IgD-negative memory B cell (primary cell): ENCODE data around the gene PLEKHS1. TPM values are rescaled to one million over a fixed set of nuclear protein-coding genes. Genes with fewer than 3 reads are reported as not detected.

Experiments used
- H3K27ac Mint-ChIP-seq, 3 donors: one replicate each; pipeline ENCODE4 v1.8.0; 2020 to 2022; ENCODE audit warnings: mild to moderate bottlenecking in 3 of 3, mixed read lengths in 3 of 3, moderate library complexity in 1 of 3
- H3K27me3 Mint-ChIP-seq: one replicate; pipeline ENCODE4 v1.8.0; 2021; ENCODE audit warnings: mixed read lengths
- H3K36me3 Mint-ChIP-seq: one replicate; pipeline ENCODE4 v1.8.0; 2020; ENCODE audit warnings: mild to moderate bottlenecking, mixed read lengths
- H3K4me1 Mint-ChIP-seq, 3 donors: one replicate each; pipeline ENCODE4 v1.8.0; 2020 to 2022; ENCODE audit warnings: mixed read lengths in 3 of 3, mild to moderate bottlenecking in 1 of 3
- H3K4me3 Mint-ChIP-seq, 4 donors: one replicate each; pipeline ENCODE4 v1.8.0; 2020 to 2022; ENCODE audit warnings: mild to moderate bottlenecking in 4 of 4, mixed read lengths in 4 of 4, moderate library complexity in 3 of 4
- H3K9me3 Mint-ChIP-seq, 3 donors: one replicate each; pipeline ENCODE4 v1.8.0; 2020 to 2021; ENCODE audit warnings: mixed read lengths in 3 of 3, mild to moderate bottlenecking in 1 of 3
- polyA plus RNA-seq: library from polyadenylated mRNA; unstranded; fragments of 300-500 nt; fragmentation: Illumina TruSeq; gene quantifications from one replicate; pipeline ENCODE4 v1.2.3, GENCODE V29; 2021

The PLEKHS1 gene
- not detected for polyA plus RNA-seq

DNA sequence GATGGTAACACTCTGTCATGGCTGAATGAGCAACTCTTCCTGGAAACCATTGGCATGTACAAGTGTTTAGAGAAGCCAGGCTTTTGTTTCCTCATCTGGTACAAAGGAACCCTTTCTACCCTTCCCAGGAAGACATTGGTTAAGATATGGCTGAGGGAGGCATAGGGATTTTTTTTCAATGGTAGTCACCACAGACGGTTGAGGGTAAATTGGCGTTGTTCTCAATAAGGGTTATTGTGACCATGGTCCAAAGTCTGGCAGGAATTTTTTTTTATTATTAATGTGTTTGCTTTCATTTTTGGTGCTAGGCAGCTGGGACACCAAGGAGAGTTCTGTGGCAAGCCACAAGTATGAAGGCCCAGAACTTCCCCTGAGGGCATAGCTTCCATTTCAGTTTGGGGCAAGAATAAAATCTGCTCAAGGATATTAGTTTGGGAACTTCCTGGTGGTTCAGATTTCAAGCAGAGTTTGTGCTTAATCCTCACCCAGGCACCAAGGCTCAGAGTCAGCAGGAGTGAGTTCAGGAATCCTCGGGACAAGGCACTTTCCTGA, at the start of gene PLEKHS1:
Gene PLEKHS1, plus strand, starts transcription at position 502 of the 552 bp plus-strand sequence. CDS start 3,596 bp downstream, outside the sequence.
- Mint-ChIP-seq H3K4me3 (no peak within 1 kb of the TSS), H3K27me3 (peaks cover 7% of the 10 kb centered on the region), H3K9me3 (no peaks in the 10 kb centered on the region), H3K4me1 (no peaks in the 10 kb centered on the region), H3K27ac (no peak within 1 kb of the TSS), H3K36me3 (no peaks in the 10 kb centered on the region)

DNA sequence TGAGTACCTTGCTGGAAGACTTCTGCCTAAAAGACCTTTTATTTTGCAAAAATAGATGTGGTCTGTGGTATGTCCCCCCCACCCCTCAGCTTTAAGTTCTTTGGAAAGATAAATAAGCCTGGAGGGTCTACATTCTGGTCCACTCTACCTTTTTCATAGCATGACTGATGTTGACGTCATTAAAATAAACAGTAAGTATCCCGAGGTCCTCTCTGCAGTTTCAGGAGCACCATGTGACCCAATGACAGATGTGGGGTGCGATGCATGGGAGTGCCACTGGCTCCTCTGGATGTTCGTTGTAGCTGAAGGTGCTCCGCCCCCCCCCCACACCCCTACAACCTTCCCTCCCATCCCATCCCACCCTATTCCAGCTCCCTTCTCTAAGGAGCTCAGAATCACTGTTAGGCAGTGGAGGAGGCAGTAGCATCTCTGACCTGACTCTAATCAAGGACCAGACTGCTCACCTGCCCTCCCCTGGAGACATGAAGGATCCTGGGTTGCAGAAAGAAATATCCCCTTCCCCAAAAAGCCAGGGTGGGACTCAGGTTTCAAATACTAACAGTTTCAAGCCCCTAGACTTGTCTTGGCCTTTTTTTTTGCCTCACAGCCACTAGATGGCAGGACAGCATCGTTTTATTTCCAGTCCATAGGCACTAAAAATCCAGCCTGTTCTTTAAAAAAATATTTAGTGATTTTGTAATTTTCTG, 46.7 kb upstream of the PLEKHS1 start:
- no peak overlapping the region for H3K27ac Mint-ChIP-seq
- peaks cover 8% of the 10 kb centered on the region for H3K36me3 Mint-ChIP-seq
- H3K9me3 Mint-ChIP-seq, result no peaks in the 10 kb centered on the region
- H3K27me3 Mint-ChIP-seq, result no peaks in the 10 kb centered on the region
- no peak overlapping the region for H3K4me3 Mint-ChIP-seq
- H3K4me1 Mint-ChIP-seq, result peaks cover 0 to 6% (median 4%) of the 10 kb centered on the region in 3 donors

DNA sequence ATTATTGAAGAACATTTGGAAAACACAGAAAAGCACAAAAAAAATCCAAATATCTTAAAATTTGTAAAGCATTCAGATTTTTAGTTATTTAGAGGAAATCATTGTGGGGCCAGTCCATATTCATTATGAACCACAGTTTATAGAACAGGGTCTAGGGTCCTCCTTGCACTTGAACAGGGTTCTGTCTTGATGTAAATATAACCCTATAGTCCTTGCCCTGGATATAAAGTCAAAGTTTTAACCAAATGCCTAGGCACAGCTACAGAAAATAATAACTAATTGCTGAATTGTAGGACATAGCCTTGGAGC, 46.2 kb upstream of the PLEKHS1 start:
- peaks cover 0 to 8% (median 4%) of the 10 kb centered on the region in 3 donors for H3K4me1 Mint-ChIP-seq
- H3K4me3 Mint-ChIP-seq, result no peak overlapping the region
- peaks cover 8% of the 10 kb centered on the region for H3K36me3 Mint-ChIP-seq
- no peaks in the 10 kb centered on the region for H3K27me3 Mint-ChIP-seq
- no peak overlapping the region for H3K27ac Mint-ChIP-seq
- no peaks in the 10 kb centered on the region for H3K9me3 Mint-ChIP-seq

DNA sequence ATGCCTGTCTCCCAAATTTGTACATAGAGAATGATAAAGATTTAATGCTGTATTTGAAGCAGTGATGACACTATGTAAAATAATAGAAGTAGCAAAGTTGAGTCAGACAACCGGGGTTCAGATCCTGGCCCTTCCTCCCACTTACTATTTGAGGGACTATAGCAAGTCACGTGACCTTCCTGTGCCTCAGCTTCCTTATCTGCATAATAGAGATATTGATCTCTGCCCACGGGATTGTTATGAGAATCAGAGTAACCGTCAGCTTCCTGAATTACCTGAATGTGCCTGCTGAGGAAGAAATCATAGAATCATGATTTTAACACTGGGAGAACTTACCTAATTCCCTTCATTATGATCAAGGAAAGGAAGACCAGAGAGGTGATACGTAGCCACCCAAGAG, 44.9 kb upstream of the PLEKHS1 start:
- no peak overlapping the region for H3K4me3 Mint-ChIP-seq
- no peak overlapping the region for H3K27ac Mint-ChIP-seq

DNA sequence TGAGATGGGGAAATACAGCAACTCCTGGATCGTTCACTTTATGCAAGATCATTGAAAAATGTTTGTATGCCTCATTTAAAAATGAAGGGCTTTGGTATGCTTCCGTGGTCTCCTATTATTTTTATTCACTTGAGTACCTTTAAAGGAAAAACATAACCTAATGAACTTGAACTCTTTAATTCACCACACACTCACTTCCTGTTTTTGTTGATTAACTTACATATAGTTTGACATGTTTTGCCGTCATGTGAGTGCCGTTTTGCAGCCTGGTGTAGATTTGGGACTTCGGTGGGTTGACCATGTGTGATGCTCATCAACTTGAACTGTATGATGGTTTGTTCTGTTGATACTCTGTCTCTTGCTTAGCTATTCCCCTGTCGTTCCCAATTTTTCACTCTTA, 42.8 kb upstream of the PLEKHS1 start:
- Mint-ChIP-seq H3K4me1 (peaks cover 0 to 11% (median 4%) of the 10 kb centered on the region in 3 donors), H3K9me3 (peaks cover 0 to 2% (median 0%) of the 10 kb centered on the region in 3 donors), H3K36me3 (peaks cover 5% of the 10 kb centered on the region), H3K27me3 (no peaks in the 10 kb centered on the region), H3K4me3 (no peak overlapping the region), H3K27ac (peak overlapping the region in 1 of 3 donors; percentile 11)

More for the DNA sequence above, 44.9 kb upstream of the PLEKHS1 start:
- Mint-ChIP-seq H3K27me3 (no peaks in the 10 kb centered on the region), H3K9me3 (no peaks in the 10 kb centered on the region), H3K36me3 (peaks cover 5% of the 10 kb centered on the region), H3K4me1 (peaks cover 0 to 8% (median 4%) of the 10 kb centered on the region in 3 donors)

DNA sequence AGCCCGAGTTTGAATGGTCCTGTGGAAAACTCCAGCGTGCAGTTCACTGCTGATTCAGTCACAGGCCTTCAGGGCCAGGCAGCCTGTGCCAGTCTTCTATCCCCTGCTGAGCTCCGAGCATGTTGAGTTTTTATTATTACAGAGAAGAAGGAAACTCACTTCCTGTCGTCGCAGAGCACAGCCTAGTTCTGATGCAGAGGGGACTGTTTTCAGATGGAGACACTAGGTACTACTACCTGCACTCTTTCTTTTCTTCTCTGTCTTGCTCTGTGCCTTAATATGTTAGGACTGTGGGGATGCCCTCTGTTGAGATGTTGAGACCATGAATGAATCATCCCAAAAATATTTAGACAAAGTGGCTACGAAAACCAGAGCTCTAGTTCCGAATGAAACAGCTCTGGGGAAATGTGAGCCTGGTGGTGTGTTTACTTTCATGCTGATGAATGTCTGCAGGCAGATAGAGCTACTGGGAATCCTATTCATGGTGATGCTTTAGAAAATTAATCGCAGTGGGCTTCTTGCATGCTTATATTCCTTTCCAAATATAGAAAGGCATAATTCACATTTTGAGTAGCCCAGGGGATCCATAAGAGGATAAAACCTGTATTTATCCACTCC, 42.2 kb upstream of the PLEKHS1 start:
- H3K36me3 Mint-ChIP-seq, result peaks cover 8% of the 10 kb centered on the region
- peaks cover 0 to 11% (median 4%) of the 10 kb centered on the region in 3 donors for H3K4me1 Mint-ChIP-seq
- peaks cover 0 to 2% (median 0%) of the 10 kb centered on the region in 3 donors for H3K9me3 Mint-ChIP-seq
- H3K27me3 Mint-ChIP-seq, result no peaks in the 10 kb centered on the region
- H3K27ac Mint-ChIP-seq, result peak overlapping the region in 1 of 3 donors; percentile 11
- no peak overlapping the region for H3K4me3 Mint-ChIP-seq

DNA sequence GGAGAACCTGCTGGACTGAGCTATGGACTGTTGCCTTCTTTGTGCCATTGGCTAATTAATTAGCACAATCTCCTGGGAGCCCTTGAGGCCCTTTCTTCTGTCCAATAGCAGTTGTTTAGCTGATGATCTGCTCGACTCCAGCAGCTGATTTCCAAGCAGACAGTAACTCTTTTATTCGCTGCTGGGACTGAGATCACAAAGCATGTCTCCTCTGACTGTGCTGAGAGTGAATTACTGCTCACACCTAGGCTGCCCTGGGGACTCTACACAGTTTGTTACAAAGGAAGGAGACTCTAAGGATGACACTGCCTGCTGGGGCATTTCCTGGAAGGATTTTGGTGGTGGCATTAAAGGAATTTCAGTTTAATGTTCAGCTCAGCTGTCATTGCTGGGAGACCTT, 40.3 kb upstream of the PLEKHS1 start:
- peaks cover 15% of the 10 kb centered on the region for H3K36me3 Mint-ChIP-seq

DNA sequence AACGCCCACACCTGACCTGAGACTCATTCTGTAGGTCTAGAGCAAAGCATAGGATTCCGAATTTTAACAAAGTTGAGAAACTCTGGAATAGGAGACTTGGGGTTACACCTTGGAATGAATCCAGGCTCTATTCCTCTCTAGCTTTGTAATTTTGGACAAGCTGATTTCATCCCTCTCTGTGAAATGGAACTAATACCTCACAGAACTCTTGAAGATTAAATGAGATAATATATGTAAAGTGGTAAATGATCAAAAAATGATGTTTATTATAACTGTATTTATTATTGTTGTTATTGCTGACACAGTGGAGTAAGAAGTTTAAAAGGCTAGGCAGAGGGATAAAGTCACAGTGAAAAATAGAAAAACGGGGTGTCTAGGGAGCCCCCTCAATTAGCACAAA, 39.5 kb upstream of the PLEKHS1 start:
- peaks cover 19% of the 10 kb centered on the region for H3K36me3 Mint-ChIP-seq

More for the DNA sequence above, 40.3 kb upstream of the PLEKHS1 start:
- H3K9me3 Mint-ChIP-seq, result peaks cover 0 to 2% (median 0%) of the 10 kb centered on the region in 3 donors
- no peaks in the 10 kb centered on the region for H3K27me3 Mint-ChIP-seq
- H3K27ac Mint-ChIP-seq, result no peak overlapping the region
- peaks cover 4 to 15% (median 9%) of the 10 kb centered on the region in 3 donors for H3K4me1 Mint-ChIP-seq
- no peak overlapping the region for H3K4me3 Mint-ChIP-seq

DNA sequence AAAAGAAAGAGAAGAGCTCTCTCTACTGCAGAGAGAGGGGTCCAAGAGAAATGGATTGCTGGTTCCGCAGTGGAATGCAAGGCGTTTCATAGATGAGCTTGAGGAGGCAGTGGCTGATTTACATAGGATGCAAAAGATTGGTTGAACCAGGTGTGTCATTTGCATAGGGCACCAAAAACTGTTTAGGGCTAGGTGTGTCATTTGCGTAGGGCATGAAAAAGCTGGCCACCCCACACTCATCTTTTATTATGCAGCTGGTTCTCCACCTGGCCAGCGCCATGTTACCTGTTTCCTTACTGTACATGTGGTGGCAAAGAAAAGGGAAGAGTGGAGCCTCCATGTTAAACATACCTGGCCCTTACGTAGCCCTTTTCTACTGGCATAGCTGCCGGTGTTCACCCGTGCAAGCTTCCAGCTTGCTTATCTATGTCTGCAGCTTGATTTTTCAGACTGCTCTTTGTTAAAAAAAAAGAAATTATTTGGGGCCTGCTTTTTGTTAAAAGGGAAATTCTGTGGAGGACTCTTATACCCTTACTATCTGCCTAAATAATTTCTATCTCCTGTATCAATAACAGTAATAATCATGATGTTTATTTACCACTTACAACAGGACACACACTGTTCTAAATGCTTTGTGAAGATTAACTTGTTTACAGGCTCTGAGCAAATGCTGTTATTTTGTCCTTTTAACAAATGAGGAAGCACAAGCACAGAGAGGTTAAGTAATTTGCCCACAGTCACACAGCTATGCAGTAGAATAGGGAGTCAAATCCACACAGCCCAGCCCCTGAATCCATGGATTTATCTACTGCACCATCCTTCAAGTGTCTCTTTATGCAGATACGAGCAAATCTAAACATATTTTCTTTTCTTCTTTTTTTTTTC, 38.5 kb upstream of the PLEKHS1 start:
- Mint-ChIP-seq H3K4me1 (peaks cover 10 to 15% (median 11%) of the 10 kb centered on the region in 3 donors), H3K27me3 (no peaks in the 10 kb centered on the region), H3K27ac (no peak overlapping the region), H3K9me3 (peaks cover 0 to 2% (median 0%) of the 10 kb centered on the region in 3 donors), H3K36me3 (peaks cover 21% of the 10 kb centered on the region), H3K4me3 (no peak overlapping the region)

More for the DNA sequence above, 39.5 kb upstream of the PLEKHS1 start:
- Mint-ChIP-seq H3K4me3 (no peak overlapping the region), H3K27ac (no peak overlapping the region), H3K27me3 (no peaks in the 10 kb centered on the region), H3K9me3 (peaks cover 0 to 2% (median 0%) of the 10 kb centered on the region in 3 donors), H3K4me1 (peaks cover 10 to 19% (median 13%) of the 10 kb centered on the region in 3 donors)

DNA sequence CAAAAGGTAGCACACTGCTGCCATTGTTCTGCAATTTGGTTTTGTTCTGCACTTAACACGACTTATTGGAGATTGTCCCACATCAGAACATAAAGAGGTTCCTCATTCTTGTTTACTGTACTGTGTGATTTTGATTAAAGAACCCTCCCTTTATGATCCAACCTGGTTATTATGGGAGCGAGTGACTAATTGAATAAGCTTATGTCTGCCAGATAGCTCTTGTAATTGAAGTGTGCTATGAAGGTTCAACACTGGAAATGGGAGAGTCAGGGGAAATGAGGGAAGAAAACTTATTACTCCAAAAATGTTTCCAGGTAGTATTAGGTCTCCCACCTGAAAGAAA, 37.9 kb upstream of the PLEKHS1 start:
- Mint-ChIP-seq H3K4me3 (no peak overlapping the region), H3K27ac (no peak overlapping the region), H3K27me3 (no peaks in the 10 kb centered on the region), H3K9me3 (peaks cover 0 to 2% (median 0%) of the 10 kb centered on the region in 3 donors), H3K4me1 (peaks cover 9 to 14% (median 13%) of the 10 kb centered on the region in 3 donors), H3K36me3 (peaks cover 25% of the 10 kb centered on the region)

DNA sequence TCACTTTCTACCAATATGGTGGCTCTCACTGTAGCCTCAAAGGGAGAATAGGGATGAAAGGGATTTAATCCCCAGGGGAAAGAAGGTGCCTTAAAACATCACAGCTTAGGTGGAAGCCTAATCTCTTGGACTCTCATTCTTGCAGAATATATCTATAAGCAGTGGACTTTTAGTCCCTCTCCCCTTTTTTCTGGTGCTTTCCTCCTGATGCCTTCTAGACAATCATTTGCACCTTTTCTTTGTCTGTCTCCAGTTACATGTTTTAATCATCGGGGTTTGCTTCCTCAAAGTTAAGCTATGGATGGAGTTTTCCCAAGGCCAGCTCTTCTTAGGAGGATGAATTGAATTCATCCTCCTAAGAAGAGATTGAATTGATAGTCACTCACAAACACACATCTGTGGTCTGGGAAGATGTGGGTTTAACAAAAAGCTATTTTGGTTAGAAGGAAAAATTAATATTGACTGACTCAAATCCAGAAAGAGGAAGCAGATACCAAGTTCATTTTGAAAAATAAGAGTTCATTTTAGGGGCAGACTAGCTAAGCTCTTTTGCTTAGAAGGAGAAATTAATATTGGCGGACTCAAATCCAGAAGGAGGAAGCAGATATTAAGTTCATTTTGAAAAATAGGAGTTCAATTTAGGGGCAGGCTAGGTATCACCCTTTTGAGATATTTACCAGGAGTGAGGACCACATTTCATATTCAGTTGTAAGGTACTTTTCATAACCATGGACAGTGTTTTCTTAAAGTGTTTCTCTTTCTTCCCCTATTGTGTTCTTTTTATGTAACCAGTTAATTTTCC, 35.2 kb upstream of the PLEKHS1 start:
- no peak overlapping the region for H3K27ac Mint-ChIP-seq
- no peaks in the 10 kb centered on the region for H3K27me3 Mint-ChIP-seq
- H3K36me3 Mint-ChIP-seq, result peaks cover 26% of the 10 kb centered on the region
- H3K4me3 Mint-ChIP-seq, result no peak overlapping the region
- H3K4me1 Mint-ChIP-seq, result peaks cover 9 to 13% (median 12%) of the 10 kb centered on the region in 3 donors
- H3K9me3 Mint-ChIP-seq, result peaks cover 0 to 2% (median 0%) of the 10 kb centered on the region in 3 donors

DNA sequence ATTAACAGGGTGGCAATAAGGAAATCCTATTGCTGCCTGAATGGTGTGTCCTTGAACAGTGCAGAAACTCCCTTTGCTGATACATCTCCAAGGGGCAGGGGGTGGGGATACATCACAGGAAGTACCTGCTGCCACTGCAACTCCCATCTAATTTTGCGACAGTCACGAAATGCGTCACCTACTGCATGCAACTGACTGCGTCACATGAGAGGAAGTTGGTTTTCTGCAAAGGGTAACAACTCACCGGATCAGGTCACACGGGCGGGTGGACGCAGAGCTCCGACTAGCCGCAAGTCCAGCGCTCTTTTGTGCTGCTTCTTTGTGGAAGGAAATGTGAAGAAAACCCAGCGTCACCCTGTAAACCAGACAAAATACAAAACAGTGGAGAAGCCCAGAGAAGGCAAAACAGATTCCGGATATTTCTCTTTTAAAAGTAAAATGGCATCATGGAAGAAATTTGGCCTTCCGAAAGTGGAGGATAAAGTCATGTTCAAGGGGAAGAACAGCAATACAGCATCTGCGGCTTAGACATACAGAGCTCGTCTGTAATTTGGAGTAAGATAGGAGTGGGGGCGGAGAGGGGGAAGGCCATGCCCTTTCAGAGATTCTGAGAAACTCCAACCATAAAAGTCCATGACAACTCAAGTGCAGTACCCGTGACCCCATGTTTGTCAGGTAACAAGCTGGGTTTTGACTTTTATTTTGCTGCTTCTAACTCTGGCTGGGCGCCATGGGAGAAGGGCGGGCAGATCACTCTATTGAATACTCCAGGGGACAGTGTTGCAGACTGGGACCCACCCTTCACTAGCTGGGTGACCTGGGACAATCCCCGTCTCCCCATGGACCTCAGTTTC, 32.3 kb upstream of the PLEKHS1 start:
- peaks cover 9 to 13% (median 9%) of the 10 kb centered on the region in 3 donors for H3K4me1 Mint-ChIP-seq
- H3K27ac Mint-ChIP-seq, result no peak overlapping the region
- H3K4me3 Mint-ChIP-seq, result peak overlapping the region in 1 of 4 donors; percentile 17
- H3K9me3 Mint-ChIP-seq, result no peaks in the 10 kb centered on the region
- H3K36me3 Mint-ChIP-seq, result peaks cover 27% of the 10 kb centered on the region
- H3K27me3 Mint-ChIP-seq, result no peaks in the 10 kb centered on the region

DNA sequence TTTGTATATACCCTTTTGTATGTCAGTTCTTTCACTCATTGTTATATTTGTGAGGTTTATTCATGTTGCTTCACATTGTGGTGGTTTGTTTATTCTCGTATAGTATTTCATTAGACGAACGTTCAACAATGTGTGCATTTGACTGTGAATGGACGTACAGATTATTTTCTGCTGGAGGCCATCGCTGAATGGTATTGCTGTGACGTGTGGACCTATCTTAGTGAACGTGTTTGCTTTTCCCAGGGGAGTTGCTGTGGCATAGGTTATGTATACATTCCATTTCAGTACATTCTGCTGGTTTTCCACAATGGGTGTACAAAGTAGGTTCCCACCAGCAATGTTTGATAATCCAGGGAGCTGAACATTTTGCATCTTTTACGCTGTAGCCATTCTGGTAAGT, 31.1 kb upstream of the PLEKHS1 start:
- no peak overlapping the region for H3K27ac Mint-ChIP-seq
- H3K4me3 Mint-ChIP-seq, result no peak overlapping the region
- no peaks in the 10 kb centered on the region for H3K9me3 Mint-ChIP-seq
- H3K36me3 Mint-ChIP-seq, result peaks cover 29% of the 10 kb centered on the region
- no peaks in the 10 kb centered on the region for H3K27me3 Mint-ChIP-seq
- H3K4me1 Mint-ChIP-seq, result peaks cover 9 to 13% (median 9%) of the 10 kb centered on the region in 3 donors
